GM23338 (cell line): ENCODE results near the gene NAA15. TPM values are rescaled to one million over a fixed set of nuclear protein-coding genes. Genes with fewer than 3 reads are reported as not detected.
A peak's percentile ranks its signal among the peaks of the same experiment; 100 is the strongest.

Source experiments
- ATAC-seq: fragments of 200-7000 bp; cut with Tn5 transposase; 3 replicates; pipeline ENCODE4 v1.9.1; 2020
- DNase-seq: peaks from one replicate; pipeline ENCODE4 v3.0.0-alpha.2; 2015; ENCODE audit warnings: low spot score
- H2AFZ ChIP-seq: fragments of 200-600 bp; sonication (generic); 2 replicates; pipeline ENCODE4 v1.8.0; 2016; ENCODE audit warnings: antibody characterized with exemption, mild to moderate bottlenecking, moderate library complexity
- H3F3A ChIP-seq: fragments of 200-600 bp; sonication (generic); replicated peaks from 2 replicates; pipeline ENCODE4 v1.8.0; 2017; ENCODE audit warnings: antibody characterized with exemption, mixed run types, low read depth
- H3K27ac ChIP-seq: fragments of 200-600 bp; sonication (generic); 2 replicates; pipeline ENCODE4 v1.6.1; 2016; ENCODE audit warnings: low read depth
- H3K27me3 ChIP-seq: fragments of 200-600 bp; sonication (generic); 2 replicates; pipeline ENCODE4 v1.8.0; 2016; ENCODE audit warnings: mild to moderate bottlenecking, mixed run types, moderate library complexity; ENCODE audit not compliant: insufficient read depth
- H3K36me3 ChIP-seq: fragments of 200-600 bp; sonication (generic); 2 replicates; pipeline ENCODE4 v1.8.0; 2016; ENCODE audit warnings: mild to moderate bottlenecking; ENCODE audit not compliant: insufficient read depth
- H3K4me1 ChIP-seq: fragments of 200-600 bp; sonication (generic); 2 replicates; pipeline ENCODE4 v1.8.0; 2016; ENCODE audit warnings: mild to moderate bottlenecking, moderate library complexity; ENCODE audit not compliant: insufficient read depth
- H3K4me2 ChIP-seq: fragments of 200-600 bp; sonication (generic); 2 replicates; pipeline ENCODE4 v1.7.1; 2017; ENCODE audit warnings: mixed run types
- H3K4me3 ChIP-seq: fragments of 200-600 bp; sonication (generic); 2 replicates; pipeline ENCODE4 v1.6.1; 2016; ENCODE audit warnings: mixed run types
- H3K79me2 ChIP-seq: fragments of 200-600 bp; sonication (generic); replicated peaks from 2 replicates; pipeline ENCODE4 v1.8.0; 2017; ENCODE audit warnings: mild to moderate bottlenecking; ENCODE audit not compliant: insufficient read depth
- H3K9me2 ChIP-seq: fragments of 200-600 bp; sonication (generic); 2 replicates; pipeline ENCODE4 v1.8.0; 2017; ENCODE audit not compliant: insufficient read depth
- H4K20me1 ChIP-seq: fragments of 200-600 bp; sonication (generic); replicated peaks from 2 replicates; pipeline ENCODE4 v1.8.0; 2017; ENCODE audit warnings: mild to moderate bottlenecking; ENCODE audit not compliant: insufficient read depth
- H3K27ac Mint-ChIP-seq: 2 replicates; pipeline ENCODE4 v1.8.0; 2020; ENCODE audit warnings: inconsistent platforms, mild to moderate bottlenecking, moderate library complexity, mixed read lengths
- H3K27me3 Mint-ChIP-seq: 3 replicates; pipeline ENCODE4 v1.8.0; 2022; ENCODE audit warnings: low read depth, mild to moderate bottlenecking, moderate library complexity, mixed read lengths, inconsistent platforms; ENCODE audit not compliant: insufficient read depth, poor library complexity
- H3K36me3 Mint-ChIP-seq: 3 replicates; pipeline ENCODE4 v1.8.0; 2021; ENCODE audit warnings: low read depth, mild to moderate bottlenecking, inconsistent platforms, moderate library complexity, mixed read lengths
- H3K4me1 Mint-ChIP-seq: 3 replicates; pipeline ENCODE4 v1.8.0; 2020; ENCODE audit warnings: mild to moderate bottlenecking, inconsistent platforms, mixed read lengths
- H3K4me3 Mint-ChIP-seq: 3 replicates; pipeline ENCODE4 v1.8.0; 2021; ENCODE audit warnings: moderate library complexity, mild to moderate bottlenecking, inconsistent platforms, mixed read lengths
- H3K9me3 Mint-ChIP-seq: 3 replicates; pipeline ENCODE4 v1.8.0; 2020; ENCODE audit warnings: moderate library complexity, mild to moderate bottlenecking, inconsistent platforms, mixed read lengths
- CREB1 ChIP-seq: fragments of 250-450 bp; sonication (Bioruptor Pico); IDR thresholded peaks from 2 replicates; pipeline ENCODE4 v1.5.0; 2020; ENCODE audit warnings: low read depth, mild to moderate bottlenecking, moderate library complexity
- ETS1 ChIP-seq: IDR thresholded peaks from 2 replicates; pipeline ENCODE4 v1.6.1; 2016; ENCODE audit warnings: antibody characterized with exemption
- EZH2 ChIP-seq: fragments of 200-600 bp; sonication (generic); IDR thresholded peaks from one replicate; pipeline ENCODE4 v1.8.0; 2017; ENCODE audit warnings: antibody characterized with exemption, mild to moderate bottlenecking, low read depth; ENCODE audit not compliant: unreplicated experiment
- JUNB ChIP-seq: IDR thresholded peaks from one replicate; pipeline ENCODE4 v1.6.1; 2016; ENCODE audit warnings: antibody characterized with exemption; ENCODE audit not compliant: unreplicated experiment
- NANOG ChIP-seq: IDR thresholded peaks from 2 replicates; pipeline ENCODE4 v1.6.1; 2016; ENCODE audit warnings: antibody characterized with exemption, borderline replicate concordance
- POLR2AphosphoS5 ChIP-seq: IDR thresholded peaks from 2 replicates; pipeline ENCODE4 v1.6.1; 2016; ENCODE audit warnings: antibody characterized with exemption, low read depth
- REST ChIP-seq: IDR thresholded peaks from one replicate; pipeline ENCODE4 v1.6.1; 2018; ENCODE audit warnings: antibody characterized with exemption; ENCODE audit not compliant: unreplicated experiment
- STAT1 ChIP-seq: IDR thresholded peaks from one replicate; pipeline ENCODE4 v1.6.1; 2016; ENCODE audit warnings: antibody characterized with exemption; ENCODE audit not compliant: unreplicated experiment
- ZNF114 ChIP-seq: fragments of 250-450 bp; sonication (Bioruptor Pico); IDR thresholded peaks from 2 replicates; pipeline ENCODE4 v1.5.0; 2020; ENCODE audit warnings: mild to moderate bottlenecking, moderate library complexity
- polyA plus RNA-seq: library from polyadenylated mRNA; unstranded; fragments of >200 nt; fragmentation: Nextera tagmentation; extraction: Ambion mirVana; gene quantifications from 2 replicates; pipeline ENCODE4 v1.2.1, GENCODE V29; 2016
- total RNA-seq: library from RNA; depleted of rRNA; stranded (reverse); fragments of >200 nt; shearing (Covaris generic); gene quantifications from 2 replicates; pipeline ENCODE4 v1.2.3, GENCODE V29; 2014
- TF ChIP-seq, protein P1 (sequence below): fragments of 250-450 bp; sonication (Bioruptor Pico); IDR thresholded peaks from 2 replicates; pipeline ENCODE4 v1.5.0; 2020; ENCODE audit warnings: mild to moderate bottlenecking, moderate library complexity

NAA15 gene
- total and polyA plus RNA-seq, 2 experiments from 2014 or later: 80.1 to 101 TPM

DNA sequence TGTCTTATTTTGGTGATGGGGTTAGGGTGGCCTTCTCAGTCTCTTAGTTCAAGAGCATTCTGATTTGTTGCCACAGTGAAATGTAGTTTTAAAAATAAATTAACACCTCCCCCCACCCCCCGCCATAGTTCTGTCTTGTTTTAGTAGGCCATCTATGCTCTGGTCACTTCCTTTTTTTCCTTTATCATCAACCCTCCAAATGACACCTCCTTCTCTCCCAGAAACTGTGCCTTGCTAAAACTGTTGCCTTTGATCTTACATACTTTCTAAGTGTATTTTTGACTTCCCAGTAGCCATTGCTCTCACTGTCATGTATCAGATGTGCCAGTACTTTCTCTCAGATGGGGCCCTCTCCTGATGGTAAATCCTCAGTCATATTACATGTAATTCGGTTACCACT lies 15.4 kb downstream of the NAA15 start:
- Histone ChIP-seq H3K79me2 (peaks cover 100% of the 10 kb centered on the region), H3F3A (no peaks in the 10 kb centered on the region), H2AFZ (no peak overlapping the region), H3K4me2 (peak overlapping the region; percentile 49; the same call in 1 of the 2 replicates), H3K27me3 (no peaks in the 10 kb centered on the region), H3K9me2 (no peaks in the 10 kb centered on the region), H4K20me1 (peaks cover 50% of the 10 kb centered on the region), H3K4me3 (no peak overlapping the region), H3K4me1 (peaks cover 48% of the 10 kb centered on the region), H3K27ac (peak overlapping the region; percentile 8; the same call in 1 of the 2 replicates), H3K36me3 (no peaks in the 10 kb centered on the region)
- no peak for ATAC-seq
- peak overlapping the region; percentile 85 for H3K27ac Mint-ChIP-seq
- peaks cover 50% of the 10 kb centered on the region for H3K4me1 Mint-ChIP-seq
- peaks cover 27% of the 10 kb centered on the region for H3K36me3 Mint-ChIP-seq
- TF ChIP-seq STAT1: no peak
- TF ChIP-seq EZH2: no peak
- no peak for TF ChIP-seq ETS1
- TF ChIP-seq ZNF114 (CRISPR knock-in tag): no peak
- peaks cover 8% of the 10 kb centered on the region for H3K9me3 Mint-ChIP-seq
- no peak for DNase-seq
- no peak overlapping the region for H3K4me3 Mint-ChIP-seq
- H3K27me3 Mint-ChIP-seq: peaks cover 3% of the 10 kb centered on the region

DNA sequence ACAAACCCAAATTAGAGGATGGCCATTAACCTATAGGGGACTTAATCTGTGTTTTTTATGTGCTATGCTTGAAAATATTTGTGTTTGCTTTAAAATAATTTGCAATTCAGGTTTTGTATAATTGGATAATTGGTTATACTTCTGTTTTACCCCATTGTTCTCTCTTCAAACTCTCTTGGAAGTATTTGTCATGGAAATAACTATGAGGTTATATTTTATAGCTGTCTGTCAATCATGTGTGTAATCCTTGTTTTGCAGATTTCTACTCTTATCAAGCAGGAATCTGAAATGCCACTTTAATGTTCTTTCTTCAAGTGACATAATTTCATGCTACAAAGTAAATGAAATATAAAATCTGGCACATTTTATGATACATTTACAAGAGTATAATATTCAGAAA lies 16.3 kb downstream of the NAA15 start:
- no peak overlapping the region for H2AFZ ChIP-seq
- no peaks in the 10 kb centered on the region for H3K27me3 ChIP-seq
- H3K4me1 ChIP-seq: peaks cover 39% of the 10 kb centered on the region
- H3F3A ChIP-seq: no peaks in the 10 kb centered on the region
- H3K36me3 ChIP-seq: no peaks in the 10 kb centered on the region
- H3K4me3 ChIP-seq: no peak overlapping the region
- peaks cover 35% of the 10 kb centered on the region for H3K36me3 Mint-ChIP-seq
- H3K27ac ChIP-seq: peak overlapping the region; percentile 8; the same call in 1 of the 2 replicates
- peaks cover 3% of the 10 kb centered on the region for H3K27me3 Mint-ChIP-seq
- H3K4me2 ChIP-seq: no peak overlapping the region
- peaks cover 47% of the 10 kb centered on the region for H4K20me1 ChIP-seq
- H3K4me1 Mint-ChIP-seq: peaks cover 50% of the 10 kb centered on the region
- peak overlapping the region; percentile 50; the same call in 1 of the 2 replicates for H3K27ac Mint-ChIP-seq
- H3K9me2 ChIP-seq: no peaks in the 10 kb centered on the region
- ATAC-seq: no peak
- H3K4me3 Mint-ChIP-seq: no peak overlapping the region
- peaks cover 16% of the 10 kb centered on the region for H3K9me3 Mint-ChIP-seq
- DNase-seq: no peak
- H3K79me2 ChIP-seq: peaks cover 100% of the 10 kb centered on the region
- no peak for TF ChIP-seq ETS1
- no peak for TF ChIP-seq EZH2
- TF ChIP-seq, protein P1, sequence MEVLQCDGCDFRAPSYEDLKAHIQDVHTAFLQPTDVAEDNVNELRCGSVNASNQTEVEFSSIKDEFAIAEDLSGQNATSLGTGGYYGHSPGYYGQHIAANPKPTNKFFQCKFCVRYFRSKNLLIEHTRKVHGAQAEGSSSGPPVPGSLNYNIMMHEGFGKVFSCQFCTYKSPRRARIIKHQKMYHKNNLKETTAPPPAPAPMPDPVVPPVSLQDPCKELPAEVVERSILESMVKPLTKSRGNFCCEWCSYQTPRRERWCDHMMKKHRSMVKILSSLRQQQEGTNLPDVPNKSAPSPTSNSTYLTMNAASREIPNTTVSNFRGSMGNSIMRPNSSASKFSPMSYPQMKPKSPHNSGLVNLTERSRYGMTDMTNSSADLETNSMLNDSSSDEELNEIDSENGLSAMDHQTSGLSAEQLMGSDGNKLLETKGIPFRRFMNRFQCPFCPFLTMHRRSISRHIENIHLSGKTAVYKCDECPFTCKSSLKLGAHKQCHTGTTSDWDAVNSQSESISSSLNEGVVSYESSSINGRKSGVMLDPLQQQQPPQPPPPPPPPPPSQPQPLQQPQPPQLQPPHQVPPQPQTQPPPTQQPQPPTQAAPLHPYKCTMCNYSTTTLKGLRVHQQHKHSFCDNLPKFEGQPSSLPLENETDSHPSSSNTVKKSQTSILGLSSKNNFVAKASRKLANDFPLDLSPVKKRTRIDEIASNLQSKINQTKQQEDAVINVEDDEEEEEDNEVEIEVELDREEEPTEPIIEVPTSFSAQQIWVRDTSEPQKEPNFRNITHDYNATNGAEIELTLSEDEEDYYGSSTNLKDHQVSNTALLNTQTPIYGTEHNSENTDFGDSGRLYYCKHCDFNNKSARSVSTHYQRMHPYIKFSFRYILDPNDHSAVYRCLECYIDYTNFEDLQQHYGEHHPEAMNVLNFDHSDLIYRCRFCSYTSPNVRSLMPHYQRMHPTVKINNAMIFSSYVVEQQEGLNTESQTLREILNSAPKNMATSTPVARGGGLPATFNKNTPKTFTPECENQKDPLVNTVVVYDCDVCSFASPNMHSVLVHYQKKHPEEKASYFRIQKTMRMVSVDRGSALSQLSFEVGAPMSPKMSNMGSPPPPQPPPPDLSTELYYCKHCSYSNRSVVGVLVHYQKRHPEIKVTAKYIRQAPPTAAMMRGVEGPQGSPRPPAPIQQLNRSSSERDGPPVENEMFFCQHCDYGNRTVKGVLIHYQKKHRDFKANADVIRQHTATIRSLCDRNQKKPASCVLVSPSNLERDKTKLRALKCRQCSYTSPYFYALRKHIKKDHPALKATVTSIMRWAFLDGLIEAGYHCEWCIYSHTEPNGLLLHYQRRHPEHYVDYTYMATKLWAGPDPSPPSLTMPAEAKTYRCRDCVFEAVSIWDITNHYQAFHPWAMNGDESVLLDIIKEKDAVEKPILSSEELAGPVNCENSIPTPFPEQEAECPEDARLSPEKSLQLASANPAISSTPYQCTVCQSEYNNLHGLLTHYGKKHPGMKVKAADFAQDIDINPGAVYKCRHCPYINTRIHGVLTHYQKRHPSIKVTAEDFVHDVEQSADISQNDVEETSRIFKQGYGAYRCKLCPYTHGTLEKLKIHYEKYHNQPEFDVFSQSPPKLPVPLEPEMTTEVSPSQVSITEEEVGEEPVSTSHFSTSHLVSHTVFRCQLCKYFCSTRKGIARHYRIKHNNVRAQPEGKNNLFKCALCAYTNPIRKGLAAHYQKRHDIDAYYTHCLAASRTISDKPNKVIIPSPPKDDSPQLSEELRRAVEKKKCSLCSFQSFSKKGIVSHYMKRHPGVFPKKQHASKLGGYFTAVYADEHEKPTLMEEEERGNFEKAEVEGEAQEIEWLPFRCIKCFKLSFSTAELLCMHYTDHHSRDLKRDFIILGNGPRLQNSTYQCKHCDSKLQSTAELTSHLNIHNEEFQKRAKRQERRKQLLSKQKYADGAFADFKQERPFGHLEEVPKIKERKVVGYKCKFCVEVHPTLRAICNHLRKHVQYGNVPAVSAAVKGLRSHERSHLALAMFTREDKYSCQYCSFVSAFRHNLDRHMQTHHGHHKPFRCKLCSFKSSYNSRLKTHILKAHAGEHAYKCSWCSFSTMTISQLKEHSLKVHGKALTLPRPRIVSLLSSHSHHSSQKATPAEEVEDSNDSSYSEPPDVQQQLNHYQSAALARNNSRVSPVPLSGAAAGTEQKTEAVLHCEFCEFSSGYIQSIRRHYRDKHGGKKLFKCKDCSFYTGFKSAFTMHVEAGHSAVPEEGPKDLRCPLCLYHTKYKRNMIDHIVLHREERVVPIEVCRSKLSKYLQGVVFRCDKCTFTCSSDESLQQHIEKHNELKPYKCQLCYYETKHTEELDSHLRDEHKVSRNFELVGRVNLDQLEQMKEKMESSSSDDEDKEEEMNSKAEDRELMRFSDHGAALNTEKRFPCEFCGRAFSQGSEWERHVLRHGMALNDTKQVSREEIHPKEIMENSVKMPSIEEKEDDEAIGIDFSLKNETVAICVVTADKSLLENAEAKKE (CRISPR knock-in tag): no peak
- no peak for TF ChIP-seq JUNB
- no peak for TF ChIP-seq REST
- no peak for TF ChIP-seq CREB1 (CRISPR knock-in tag)
- no peak for TF ChIP-seq STAT1
- TF ChIP-seq POLR2AphosphoS5: no peak
- no peak for TF ChIP-seq NANOG
